GM18861 (cell line): Measurements from ENCODE around the gene OR52A5.

Source experiments
- ATAC-seq: cut with Tn5 transposase; IDR thresholded peaks from one replicate; pipeline ENCODE4 v1.9.1; 2021; ENCODE audit not compliant: unreplicated experiment

The OR52A5 gene

GRCh38 chr11:5117588-5117987 is 20.6 kb downstream of the OR52A5 start:
- no peak for ATAC-seq

GRCh38 chr11:5115339-5115738 is 22.8 kb downstream of the OR52A5 start:
- no peak for ATAC-seq

- no peak for ATAC-seq
These were observed 30.9 kb downstream of the OR52A5 start for GRCh38 chr11:5107285-5107684.

GRCh38 chr11:5103066-5103465 is 35.1 kb downstream of the OR52A5 start:
- no peak for ATAC-seq

- ATAC-seq = no peak
These were observed 35.9 kb downstream of the OR52A5 start for GRCh38 chr11:5102246-5102645.

GRCh38 chr11:5096011-5096410 is 42.1 kb downstream of the OR52A5 start:
- ATAC-seq = no peak

- ATAC-seq = no peak
These were observed 45.2 kb downstream of the OR52A5 start for GRCh38 chr11:5092821-5093585.

- no peak for ATAC-seq
These were observed 47.5 kb downstream of the OR52A5 start for GRCh38 chr11:5090668-5091067.

GRCh38 chr11:5088556-5088955 is 49.6 kb downstream of the OR52A5 start:
- ATAC-seq = no peak

- ATAC-seq = no peak
These were observed 54.6 kb downstream of the OR52A5 start for GRCh38 chr11:5083602-5084001.

GRCh38 chr11:5081405-5081804 is 56.8 kb downstream of the OR52A5 start:
- no peak for ATAC-seq
